ENCODE data around the gene BGN. TPM values are rescaled to one million over a fixed set of nuclear protein-coding genes. Genes with fewer than 3 reads are reported as not detected.

BGN gene
- total and polyA plus RNA-seq, 5 experiments from 2014 or later, result not detected

- no peak for ATAC-seq
- Mint-ChIP-seq H3K27ac (no peak overlapping the region), H3K4me3 (no peak overlapping the region), H3K36me3 (no peaks in the 10 kb centered on the region), H3K9me3 (no peaks in the 10 kb centered on the region), H3K4me1 (no peaks in the 10 kb centered on the region), H3K27me3 (peaks cover 0 to 5% (median 0%) of the 10 kb centered on the region in 5 donors)
- POLR2A ChIA-PET, result no interaction called here
- no peak for DNase-seq
Observed at GRCh38 chrX:153530411-153531129, 35.8 kb downstream of the BGN start.

GRCh38 chrX:153533091-153533490, 38.3 kb downstream of the BGN start:
- Mint-ChIP-seq H3K27ac (peak overlapping the region in 1 of 10 donors; percentile 39), H3K36me3 (no peaks in the 10 kb centered on the region), H3K9me3 (no peaks in the 10 kb centered on the region), H3K4me3 (no peak overlapping the region), H3K27me3 (peaks cover 0 to 1% (median 0%) of the 10 kb centered on the region in 5 donors), H3K4me1 (no peaks in the 10 kb centered on the region)
- ATAC-seq, result no peak
- no peak for DNase-seq
- POLR2A ChIA-PET, result no interaction called here

GRCh38 chrX:153537080-153537479, 42.3 kb downstream of the BGN start:
- peaks cover 0 to 2% (median 0%) of the 10 kb centered on the region in 5 donors for H3K27me3 Mint-ChIP-seq
- DNase-seq (no peak), ATAC-seq (no peak)
- H3K36me3 Mint-ChIP-seq, result no peaks in the 10 kb centered on the region
- no peaks in the 10 kb centered on the region for H3K9me3 Mint-ChIP-seq
- POLR2A ChIA-PET, result no interaction called here
- no peak overlapping the region for H3K27ac Mint-ChIP-seq
- H3K4me1 Mint-ChIP-seq, result peaks cover 0 to 1% (median 0%) of the 10 kb centered on the region in 4 donors
- H3K4me3 Mint-ChIP-seq, result no peak overlapping the region

- no peak overlapping the region for H3K27ac Mint-ChIP-seq
- no peak for ATAC-seq
- POLR2A ChIA-PET, result no interaction called here
Observed at GRCh38 chrX:153537526-153538295, 42.9 kb downstream of the BGN start.

GRCh38 chrX:153538424-153538823, 43.6 kb downstream of the BGN start:
- POLR2A ChIA-PET, result no interaction called here
- Mint-ChIP-seq H3K27ac (no peak overlapping the region), H3K4me1 (peaks cover 0 to 1% (median 0%) of the 10 kb centered on the region in 4 donors), H3K9me3 (no peaks in the 10 kb centered on the region), H3K4me3 (no peak overlapping the region), H3K36me3 (no peaks in the 10 kb centered on the region), H3K27me3 (peaks cover 0 to 2% (median 0%) of the 10 kb centered on the region in 5 donors)
- ATAC-seq (no peak), DNase-seq (no peak)

More at GRCh38 chrX:153537526-153538295, 42.9 kb downstream of the BGN start:
- H3K27me3 Mint-ChIP-seq, result peaks cover 0 to 2% (median 0%) of the 10 kb centered on the region in 5 donors
- no peak overlapping the region for H3K4me3 Mint-ChIP-seq
- H3K36me3 Mint-ChIP-seq, result no peaks in the 10 kb centered on the region
- no peak for DNase-seq
- no peaks in the 10 kb centered on the region for H3K9me3 Mint-ChIP-seq
- peaks cover 0 to 1% (median 0%) of the 10 kb centered on the region in 4 donors for H3K4me1 Mint-ChIP-seq

- ATAC-seq (peak; percentile 78 to 94), DNase-seq (peak; percentile 23 to 73 (median 52))
- Mint-ChIP-seq H3K27ac (peak overlapping the region in 1 of 10 donors; percentile 44), H3K4me1 (peaks cover 0 to 1% (median 0%) of the 10 kb centered on the region in 4 donors), H3K4me3 (no peak overlapping the region), H3K9me3 (no peaks in the 10 kb centered on the region), H3K27me3 (peaks cover 0 to 2% (median 0%) of the 10 kb centered on the region in 5 donors), H3K36me3 (no peaks in the 10 kb centered on the region)
- POLR2A ChIA-PET, result no interaction called here
Observed at GRCh38 chrX:153539171-153539978, 44.6 kb downstream of the BGN start.

GRCh38 chrX:153539979-153540358, 45.2 kb downstream of the BGN start:
- Mint-ChIP-seq H3K4me3 (no peak overlapping the region), H3K36me3 (no peaks in the 10 kb centered on the region), H3K4me1 (peaks cover 0 to 1% (median 0%) of the 10 kb centered on the region in 4 donors), H3K27me3 (peaks cover 0 to 2% (median 0%) of the 10 kb centered on the region in 5 donors), H3K9me3 (no peaks in the 10 kb centered on the region), H3K27ac (no peak overlapping the region)
- POLR2A ChIA-PET, result no interaction called here
- DNase-seq, result no peak
- ATAC-seq, result no peak

- POLR2A ChIA-PET, result no interaction called here
- no peak for DNase-seq
- Mint-ChIP-seq H3K4me1 (peaks cover 0 to 3% (median 0%) of the 10 kb centered on the region in 4 donors), H3K4me3 (no peak overlapping the region), H3K36me3 (no peaks in the 10 kb centered on the region), H3K27me3 (peaks cover 0 to 2% (median 0%) of the 10 kb centered on the region in 5 donors), H3K27ac (no peak overlapping the region), H3K9me3 (no peaks in the 10 kb centered on the region)
- ATAC-seq, result no peak
Observed at GRCh38 chrX:153544727-153545126, 49.9 kb downstream of the BGN start.

- POLR2A ChIA-PET, result no interaction called here
- Mint-ChIP-seq H3K27me3 (peaks cover 0 to 2% (median 0%) of the 10 kb centered on the region in 5 donors), H3K4me1 (peaks cover 0 to 2% (median 0%) of the 10 kb centered on the region in 4 donors), H3K36me3 (no peaks in the 10 kb centered on the region), H3K9me3 (no peaks in the 10 kb centered on the region), H3K27ac (no peak overlapping the region), H3K4me3 (no peak overlapping the region)
- ATAC-seq, result no peak
- no peak for DNase-seq
Observed at GRCh38 chrX:153546386-153546785, 51.6 kb downstream of the BGN start.

- ATAC-seq, result no peak
- POLR2A ChIA-PET, result no interaction called here
Observed at GRCh38 chrX:153547195-153547594, 52.4 kb downstream of the BGN start.

GRCh38 chrX:153549231-153549630, 54.5 kb downstream of the BGN start:
- peaks cover 0 to 2% (median 0%) of the 10 kb centered on the region in 4 donors for H3K4me1 Mint-ChIP-seq
- DNase-seq (no peak), ATAC-seq (no peak)
- POLR2A ChIA-PET, result no interaction called here
- no peak overlapping the region for H3K4me3 Mint-ChIP-seq
- H3K36me3 Mint-ChIP-seq, result no peaks in the 10 kb centered on the region
- no peak overlapping the region for H3K27ac Mint-ChIP-seq
- H3K9me3 Mint-ChIP-seq, result no peaks in the 10 kb centered on the region
- peaks cover 0 to 2% (median 0%) of the 10 kb centered on the region in 5 donors for H3K27me3 Mint-ChIP-seq

More at GRCh38 chrX:153547195-153547594, 52.4 kb downstream of the BGN start:
- H3K9me3 Mint-ChIP-seq, result no peaks in the 10 kb centered on the region
- DNase-seq, result no peak
- no peaks in the 10 kb centered on the region for H3K36me3 Mint-ChIP-seq
- H3K27ac Mint-ChIP-seq, result no peak overlapping the region
- peaks cover 0 to 2% (median 0%) of the 10 kb centered on the region in 4 donors for H3K4me1 Mint-ChIP-seq
- H3K27me3 Mint-ChIP-seq, result peaks cover 0 to 2% (median 0%) of the 10 kb centered on the region in 5 donors
- H3K4me3 Mint-ChIP-seq, result no peak overlapping the region

GRCh38 chrX:153549807-153550206, 55.0 kb downstream of the BGN start:
- POLR2A ChIA-PET, result no interaction called here
- no peak overlapping the region for H3K4me3 Mint-ChIP-seq
- ATAC-seq (no peak), DNase-seq (no peak)
- no peaks in the 10 kb centered on the region for H3K36me3 Mint-ChIP-seq
- no peak overlapping the region for H3K27ac Mint-ChIP-seq
- H3K9me3 Mint-ChIP-seq, result no peaks in the 10 kb centered on the region
- H3K27me3 Mint-ChIP-seq, result peaks cover 0 to 2% (median 0%) of the 10 kb centered on the region in 5 donors
- peaks cover 0 to 2% (median 0%) of the 10 kb centered on the region in 4 donors for H3K4me1 Mint-ChIP-seq

Data from naive thymus-derived CD8-positive, alpha-beta T cell (primary cell).